ENCODE measurements around the gene C16orf92.

- TF ChIP-seq CTCF (conservative IDR thresholded peaks at IDR 0.05 in 1 of 2, IDR thresholded peaks at IDR 0.05 in 1 of 2; ENCODE audit: extremely low read depth in 1 of 2, insufficient read depth in 1 of 2, low read depth in 1 of 2, low read length in 2 of 2) (no peak), EZH2 (IDR thresholded peaks at IDR 0.05; ENCODE audit: borderline replicate concordance, low read length) (no peak)
Measured at GRCh38 chr16:30069611-30070462, 46.8 kb downstream of the C16orf92 start.
